HepG2 (cell line): Measurements from ENCODE around the gene PLPP7. TPM values are rescaled to one million over a fixed set of nuclear protein-coding genes. Genes with fewer than 3 reads are reported as not detected.

Experiments
- ATF7 ChIP-seq, 2 experiments: fragments of 450-650 bp in 1 of 2; sonication (generic) in 1 of 2; formaldehyde crosslinking in 1 of 2; IDR thresholded peaks; 2 replicates each; pipeline versions ENCODE4 v1.4.0 to v1.6.1; 2016 to 2020; ENCODE audit warnings: antibody characterized with exemption in 1 of 2, mild to moderate bottlenecking in 1 of 2, missing genetic modification reagents in 1 of 2
- CBX2 ChIP-seq, 2 experiments: fragments of 200-600 bp in 1 of 2; sonication (generic); formaldehyde crosslinking in 1 of 2; IDR thresholded peaks; 2 replicates each; pipeline versions ENCODE4 v1.7.0 to v1.8.1; 2018 to 2022; ENCODE audit warnings: low read depth in 2 of 2, low read length in 1 of 2, mild to moderate bottlenecking in 1 of 2, missing genetic modification reagents in 1 of 2
- EED ChIP-seq: sonication (generic); formaldehyde crosslinking; IDR thresholded peaks from 2 replicates; pipeline ENCODE4 v1.5.0; 2020; ENCODE audit warnings: mild to moderate bottlenecking, missing genetic modification reagents
- GPN1 ChIP-seq: sonication (generic); formaldehyde crosslinking; IDR thresholded peaks from 2 replicates; pipeline ENCODE4 v1.5.1; 2020; ENCODE audit warnings: missing genetic modification reagents, borderline replicate concordance
- JARID2 ChIP-seq: sonication (generic); formaldehyde crosslinking; IDR thresholded peaks from 2 replicates; pipeline ENCODE4 v1.8.1; 2023; ENCODE audit warnings: missing genetic modification reagents, inconsistent platforms; ENCODE audit not compliant: insufficient replicate concordance
- POLR2AphosphoS2 ChIP-seq: IDR thresholded peaks from 2 replicates; pipeline ENCODE4 v1.6.1; 2011; ENCODE audit warnings: low read depth, low read length, improper control_type of control experiment
- SMAD1 ChIP-seq: sonication (generic); formaldehyde crosslinking; IDR thresholded peaks from 2 replicates; pipeline ENCODE4 v1.4.0; 2020; ENCODE audit warnings: missing genetic modification reagents, low read depth, mild to moderate bottlenecking, borderline replicate concordance
- YEATS4 ChIP-seq: sonication (generic); formaldehyde crosslinking; IDR thresholded peaks from 2 replicates; pipeline ENCODE4 v1.4.0; 2020; ENCODE audit warnings: missing genetic modification reagents, borderline replicate concordance
- ZBTB38 ChIP-seq: sonication (generic); formaldehyde crosslinking; IDR thresholded peaks from 2 replicates; pipeline ENCODE4 v1.5.1; 2020; ENCODE audit warnings: mild to moderate bottlenecking, missing genetic modification reagents
- ZNF12 ChIP-seq: sonication (generic); formaldehyde crosslinking; IDR thresholded peaks from 2 replicates; pipeline ENCODE4 v1.5.0; 2020; ENCODE audit warnings: missing genetic modification reagents
- ZNF792 ChIP-seq: IDR thresholded peaks from 2 replicates; pipeline ENCODE4 v1.6.1; 2016
- ZNF850 ChIP-seq: sonication (generic); formaldehyde crosslinking; conservative IDR thresholded peaks from 2 replicates; pipeline ENCODE4 v1.9.0; 2021; ENCODE audit warnings: mild to moderate bottlenecking, missing genetic modification reagents
- ZNF891 ChIP-seq: sonication (generic); formaldehyde crosslinking; IDR thresholded peaks from 2 replicates; pipeline ENCODE4 v1.5.0; 2020; ENCODE audit warnings: mild to moderate bottlenecking, missing genetic modification reagents
- polyA plus RNA-seq, 8 experiments: library from polyadenylated mRNA; depleted of rRNA in 3 of 8; stranded (reverse) in 7 of 8; unstranded in 1 of 8; fragments of >200 nt; fragmentation: Illumina TruSeq in 4 of 8; extraction: Trizol in 4 of 8; gene quantifications; 2 replicates each; pipeline versions ENCODE4 v1.2.1 to v1.2.3, GENCODE V29; 2011 to 2016; ENCODE audit warnings: low read depth in 4 of 8, missing spikeins in 1 of 8, mixed read lengths in 1 of 8; ENCODE audit not compliant: insufficient read depth in 1 of 8
- total RNA-seq, 5 experiments: library from RNA; depleted of rRNA; stranded (reverse); fragments of >200 nt; fragmentation: Illumina TruSeq; extraction: Trizol; gene quantifications; 2 replicates each; pipeline ENCODE4 v1.2.3, GENCODE V29; 2016; ENCODE audit warnings: low read depth in 1 of 5
- TF ChIP-seq, protein P1 (sequence below): sonication (generic); formaldehyde crosslinking; IDR thresholded peaks from 2 replicates; pipeline ENCODE4 v1.9.0; 2021; ENCODE audit warnings: missing genetic modification reagents, mild to moderate bottlenecking, borderline replicate concordance
- TF ChIP-seq, protein P2 (sequence below), 2 experiments: sonication (generic) in 1 of 2; formaldehyde crosslinking in 1 of 2; IDR thresholded peaks; 2 replicates each; pipeline versions ENCODE4 v1.4.0 to v1.6.1; 2016 to 2020; ENCODE audit warnings: borderline replicate concordance in 1 of 2, low read depth in 1 of 2, mild to moderate bottlenecking in 1 of 2, missing genetic modification reagents in 1 of 2
- TF ChIP-seq, protein P3 (sequence below): sonication (generic); formaldehyde crosslinking; IDR thresholded peaks from 2 replicates; pipeline ENCODE4 v1.5.0; 2020; ENCODE audit warnings: missing genetic modification reagents
- TF ChIP-seq, protein P4 (sequence below): sonication (generic); formaldehyde crosslinking; IDR thresholded peaks from 2 replicates; pipeline ENCODE4 v1.5.0; 2020; ENCODE audit warnings: missing genetic modification reagents
- TF ChIP-seq, protein P5 (sequence below): sonication (generic); formaldehyde crosslinking; IDR thresholded peaks from 2 replicates; pipeline ENCODE4 v1.5.1; 2020; ENCODE audit warnings: mild to moderate bottlenecking, moderate library complexity, missing genetic modification reagents

The PLPP7 gene
- total and polyA plus RNA-seq, 2 of the 13 experiments (the other 11 are each of a cell fraction or from before 2014, with no cell fraction given): 0.33 to 1.2 TPM

DNA sequence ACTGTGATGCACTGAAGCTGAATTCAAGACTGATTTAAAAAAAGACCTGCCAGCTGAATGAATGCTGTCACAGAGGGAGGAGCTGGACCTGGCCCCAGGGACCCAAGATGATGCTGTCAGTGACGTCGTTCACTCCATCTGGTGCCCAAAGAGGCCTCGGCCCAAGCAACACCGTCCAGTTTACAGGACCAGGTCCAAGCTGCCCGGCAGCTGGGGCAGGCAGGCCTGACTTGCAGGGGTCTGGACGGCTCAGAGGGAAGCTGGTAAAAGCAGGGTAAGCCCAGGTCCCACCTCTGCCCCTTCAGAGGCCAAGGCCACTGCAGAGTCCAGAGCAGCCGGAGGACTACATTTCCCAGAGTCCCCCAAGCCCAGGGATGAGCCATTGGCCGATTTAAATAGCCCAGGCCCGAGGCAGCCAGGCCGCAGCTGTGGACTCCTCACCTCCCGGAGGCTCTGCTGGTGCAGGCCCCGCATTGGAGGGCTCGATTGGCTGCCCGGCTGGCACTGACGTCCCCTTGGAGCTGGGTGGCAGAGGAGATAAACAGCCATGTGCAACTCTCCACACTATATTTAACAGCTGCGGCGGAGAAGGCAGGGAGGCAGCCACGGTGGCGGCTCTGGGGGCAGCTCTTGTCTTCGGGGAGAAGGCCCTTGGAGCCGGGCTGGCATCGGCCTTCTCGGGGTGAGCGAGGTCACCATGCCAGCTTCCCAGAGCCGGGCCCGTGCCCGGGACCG lies at the start of gene PLPP7 (continued):
- TF ChIP-seq, protein P1, sequence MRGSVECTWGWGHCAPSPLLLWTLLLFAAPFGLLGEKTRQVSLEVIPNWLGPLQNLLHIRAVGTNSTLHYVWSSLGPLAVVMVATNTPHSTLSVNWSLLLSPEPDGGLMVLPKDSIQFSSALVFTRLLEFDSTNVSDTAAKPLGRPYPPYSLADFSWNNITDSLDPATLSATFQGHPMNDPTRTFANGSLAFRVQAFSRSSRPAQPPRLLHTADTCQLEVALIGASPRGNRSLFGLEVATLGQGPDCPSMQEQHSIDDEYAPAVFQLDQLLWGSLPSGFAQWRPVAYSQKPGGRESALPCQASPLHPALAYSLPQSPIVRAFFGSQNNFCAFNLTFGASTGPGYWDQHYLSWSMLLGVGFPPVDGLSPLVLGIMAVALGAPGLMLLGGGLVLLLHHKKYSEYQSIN (CRISPR knock-in tag): no peak
- TF ChIP-seq ZNF850 (no peak), ZNF12 (CRISPR knock-in tag) (no peak), ZNF792 (no peak), ZNF891 (no peak), EED (CRISPR knock-in tag) (no peak), GPN1 (no peak), JARID2 (CRISPR knock-in tag) (no peak), SMAD1 (no peak), ATF7 (IDR thresholded peaks at IDR 0.05) (peak; percentile 80), ATF7 (CRISPR knock-in tag; IDR thresholded peaks at IDR 0.05) (no peak), CBX2 (IDR thresholded peaks at IDR 0.05; ENCODE audit: low read depth, low read length) (no peak), CBX2 (CRISPR knock-in tag; IDR thresholded peaks at IDR 0.05; ENCODE audit: low read depth) (no peak), YEATS4 (CRISPR knock-in tag) (no peak; the same call in 1 of the 2 replicates), ZBTB38 (no peak), POLR2AphosphoS2 (no peak)
- TF ChIP-seq, protein P2, sequence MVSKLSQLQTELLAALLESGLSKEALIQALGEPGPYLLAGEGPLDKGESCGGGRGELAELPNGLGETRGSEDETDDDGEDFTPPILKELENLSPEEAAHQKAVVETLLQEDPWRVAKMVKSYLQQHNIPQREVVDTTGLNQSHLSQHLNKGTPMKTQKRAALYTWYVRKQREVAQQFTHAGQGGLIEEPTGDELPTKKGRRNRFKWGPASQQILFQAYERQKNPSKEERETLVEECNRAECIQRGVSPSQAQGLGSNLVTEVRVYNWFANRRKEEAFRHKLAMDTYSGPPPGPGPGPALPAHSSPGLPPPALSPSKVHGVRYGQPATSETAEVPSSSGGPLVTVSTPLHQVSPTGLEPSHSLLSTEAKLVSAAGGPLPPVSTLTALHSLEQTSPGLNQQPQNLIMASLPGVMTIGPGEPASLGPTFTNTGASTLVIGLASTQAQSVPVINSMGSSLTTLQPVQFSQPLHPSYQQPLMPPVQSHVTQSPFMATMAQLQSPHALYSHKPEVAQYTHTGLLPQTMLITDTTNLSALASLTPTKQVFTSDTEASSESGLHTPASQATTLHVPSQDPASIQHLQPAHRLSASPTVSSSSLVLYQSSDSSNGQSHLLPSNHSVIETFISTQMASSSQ (IDR thresholded peaks at IDR 0.05; ENCODE audit: low read depth): no peak
- TF ChIP-seq, protein P2 (CRISPR knock-in tag; IDR thresholded peaks at IDR 0.05; ENCODE audit: borderline replicate concordance): no peak
- TF ChIP-seq, protein P3, sequence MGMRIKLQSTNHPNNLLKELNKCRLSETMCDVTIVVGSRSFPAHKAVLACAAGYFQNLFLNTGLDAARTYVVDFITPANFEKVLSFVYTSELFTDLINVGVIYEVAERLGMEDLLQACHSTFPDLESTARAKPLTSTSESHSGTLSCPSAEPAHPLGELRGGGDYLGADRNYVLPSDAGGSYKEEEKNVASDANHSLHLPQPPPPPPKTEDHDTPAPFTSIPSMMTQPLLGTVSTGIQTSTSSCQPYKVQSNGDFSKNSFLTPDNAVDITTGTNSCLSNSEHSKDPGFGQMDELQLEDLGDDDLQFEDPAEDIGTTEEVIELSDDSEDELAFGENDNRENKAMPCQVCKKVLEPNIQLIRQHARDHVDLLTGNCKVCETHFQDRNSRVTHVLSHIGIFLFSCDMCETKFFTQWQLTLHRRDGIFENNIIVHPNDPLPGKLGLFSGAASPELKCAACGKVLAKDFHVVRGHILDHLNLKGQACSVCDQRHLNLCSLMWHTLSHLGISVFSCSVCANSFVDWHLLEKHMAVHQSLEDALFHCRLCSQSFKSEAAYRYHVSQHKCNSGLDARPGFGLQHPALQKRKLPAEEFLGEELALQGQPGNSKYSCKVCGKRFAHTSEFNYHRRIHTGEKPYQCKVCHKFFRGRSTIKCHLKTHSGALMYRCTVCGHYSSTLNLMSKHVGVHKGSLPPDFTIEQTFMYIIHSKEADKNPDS: peak; percentile 45; the same call in 1 of the 2 replicates
- TF ChIP-seq, protein P4, sequence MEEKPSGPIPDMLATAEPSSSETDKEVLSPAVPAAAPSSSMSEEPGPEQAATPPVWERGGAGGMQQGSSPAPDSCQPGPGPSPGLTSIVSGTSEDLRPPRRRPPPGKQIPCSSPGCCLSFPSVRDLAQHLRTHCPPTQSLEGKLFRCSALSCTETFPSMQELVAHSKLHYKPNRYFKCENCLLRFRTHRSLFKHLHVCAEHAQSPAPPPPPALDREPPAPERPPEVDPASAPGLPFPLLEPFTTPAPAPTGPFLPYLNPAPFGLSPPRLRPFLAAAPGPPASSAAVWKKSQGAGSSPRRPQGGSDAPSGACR (CRISPR knock-in tag): no peak
- TF ChIP-seq, protein P5, sequence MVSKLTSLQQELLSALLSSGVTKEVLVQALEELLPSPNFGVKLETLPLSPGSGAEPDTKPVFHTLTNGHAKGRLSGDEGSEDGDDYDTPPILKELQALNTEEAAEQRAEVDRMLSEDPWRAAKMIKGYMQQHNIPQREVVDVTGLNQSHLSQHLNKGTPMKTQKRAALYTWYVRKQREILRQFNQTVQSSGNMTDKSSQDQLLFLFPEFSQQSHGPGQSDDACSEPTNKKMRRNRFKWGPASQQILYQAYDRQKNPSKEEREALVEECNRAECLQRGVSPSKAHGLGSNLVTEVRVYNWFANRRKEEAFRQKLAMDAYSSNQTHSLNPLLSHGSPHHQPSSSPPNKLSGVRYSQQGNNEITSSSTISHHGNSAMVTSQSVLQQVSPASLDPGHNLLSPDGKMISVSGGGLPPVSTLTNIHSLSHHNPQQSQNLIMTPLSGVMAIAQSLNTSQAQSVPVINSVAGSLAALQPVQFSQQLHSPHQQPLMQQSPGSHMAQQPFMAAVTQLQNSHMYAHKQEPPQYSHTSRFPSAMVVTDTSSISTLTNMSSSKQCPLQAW (CRISPR knock-in tag): peak; percentile 64; the same call in 1 of the 2 replicates
